ENCODE results near the gene TNP2.

DNA sequence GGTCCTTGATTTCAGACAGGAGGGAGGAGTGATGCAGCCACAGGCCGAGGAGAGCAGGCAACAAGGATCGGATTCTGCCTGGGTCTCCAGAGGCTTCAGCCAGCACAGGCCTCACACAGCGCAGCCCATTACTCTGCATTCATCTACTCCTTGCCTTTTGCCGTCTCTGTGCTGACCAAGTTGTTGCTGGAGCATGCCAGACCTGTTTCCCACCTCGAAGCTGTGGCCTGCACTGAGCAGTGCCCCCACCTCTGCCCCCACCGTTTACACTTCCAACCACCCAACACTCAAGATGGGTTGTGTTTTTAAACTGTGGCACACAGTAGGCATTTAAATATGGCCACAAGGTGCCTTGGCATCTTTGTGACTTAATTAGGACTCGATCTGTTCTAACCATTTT is 5.8 kb upstream of the TNP2 start:
- TF ChIP-seq LEF1 (IDR thresholded peaks at IDR 0.05; ENCODE audit: borderline replicate concordance) (no peak), SP1 (IDR thresholded peaks at IDR 0.05) (no peak), SUZ12 (IDR thresholded peaks at IDR 0.05) (no peak)

Data from HEK293T (cell line).